Measurements from ENCODE around the gene C17orf58.

Gene C17orf58

GRCh38 chr17:67950945-67951344, 45.3 kb downstream of the C17orf58 start:
- no peak for TF ChIP-seq CTCF (IDR thresholded peaks at IDR 0.05; ENCODE audit: unreplicated experiment in 3 of 3)
- Mint-ChIP-seq H3K4me1 (no peaks in the 10 kb centered on the region), H3K9me3 (no peaks in the 10 kb centered on the region), H3K27me3 (ENCODE audit: low read depth) (no peaks in the 10 kb centered on the region), H3K27ac (peak overlapping the region in 1 of 3 experiments; percentile 56), H3K4me3 (no peak overlapping the region), H3K36me3 (ENCODE audit: low read depth) (peaks cover 71% of the 10 kb centered on the region)

GRCh38 chr17:67947325-67947813, 48.9 kb downstream of the C17orf58 start:
- Mint-ChIP-seq H3K27ac (no peak overlapping the region), H3K9me3 (no peaks in the 10 kb centered on the region), H3K4me1 (no peaks in the 10 kb centered on the region), H3K4me3 (no peak overlapping the region), H3K36me3 (ENCODE audit: low read depth) (peaks cover 75% of the 10 kb centered on the region), H3K27me3 (ENCODE audit: low read depth) (no peaks in the 10 kb centered on the region)
- TF ChIP-seq CTCF (IDR thresholded peaks at IDR 0.05; ENCODE audit: unreplicated experiment in 3 of 3), result no peak

- TF ChIP-seq CTCF (IDR thresholded peaks at IDR 0.05; ENCODE audit: unreplicated experiment in 3 of 3), result no peak
- H3K27me3 Mint-ChIP-seq (ENCODE audit: low read depth), result no peaks in the 10 kb centered on the region
- no peak overlapping the region for H3K27ac Mint-ChIP-seq
- peaks cover 76% of the 10 kb centered on the region for H3K36me3 Mint-ChIP-seq (ENCODE audit: low read depth)
- H3K4me1 Mint-ChIP-seq, result no peaks in the 10 kb centered on the region
- no peak overlapping the region for H3K4me3 Mint-ChIP-seq
- H3K9me3 Mint-ChIP-seq, result no peaks in the 10 kb centered on the region
These were observed 49.8 kb downstream of the C17orf58 start for GRCh38 chr17:67946513-67946912.

- H3K27me3 Mint-ChIP-seq (ENCODE audit: low read depth), result no peaks in the 10 kb centered on the region
- no peak overlapping the region for H3K27ac Mint-ChIP-seq
- H3K36me3 Mint-ChIP-seq (ENCODE audit: low read depth), result peaks cover 82% of the 10 kb centered on the region
- H3K4me1 Mint-ChIP-seq, result no peaks in the 10 kb centered on the region
- no peaks in the 10 kb centered on the region for H3K9me3 Mint-ChIP-seq
- TF ChIP-seq CTCF (IDR thresholded peaks at IDR 0.05; ENCODE audit: unreplicated experiment in 3 of 3), result no peak
- H3K4me3 Mint-ChIP-seq, result no peak overlapping the region
These were observed 52.2 kb downstream of the C17orf58 start for GRCh38 chr17:67944035-67944434.

- TF ChIP-seq CTCF (IDR thresholded peaks at IDR 0.05; ENCODE audit: unreplicated experiment in 3 of 3), result peak in 1 of 3 experiments; percentile 25
- Mint-ChIP-seq H3K4me3 (no peak overlapping the region), H3K9me3 (no peaks in the 10 kb centered on the region), H3K36me3 (ENCODE audit: low read depth) (peaks cover 83% of the 10 kb centered on the region), H3K4me1 (no peaks in the 10 kb centered on the region), H3K27ac (no peak overlapping the region), H3K27me3 (ENCODE audit: low read depth) (no peaks in the 10 kb centered on the region)
These were observed 53.5 kb downstream of the C17orf58 start for GRCh38 chr17:67942810-67943209.

Measured in nephron (organoid).